HCT116 (cell line): ENCODE measurements around the gene ANKRD49. TPM values are rescaled to one million over a fixed set of nuclear protein-coding genes. Genes with fewer than 3 reads are reported as not detected.

Experiments
- ATAC-seq: fragments of 200-7000 bp; cut with Tn5 transposase; 2 replicates; pipeline ENCODE4 v1.9.1; 2020; ENCODE audit warnings: mild to moderate bottlenecking, moderate library complexity
- BruUV-seq: library from RNA; stranded (reverse); fragments of 400-500 nt; replicated peaks from 2 replicates; lab custom pipeline; 2021; lab: Mats Ljungman, UMichigan
- CTCF ChIA-PET: fragments of 300-600 bp; sonication (Branson Sonifier 250); formaldehyde crosslinking; loops from one replicate; lab custom pipeline; 2021; ENCODE audit warnings: antibody characterized with exemption; lab: Charles Lee
- POLR2A ChIA-PET: fragments of 300-600, 350-600 bp; sonication (Branson Sonifier 250); formaldehyde crosslinking; loops from one replicate; lab custom pipeline; 2021; ENCODE audit warnings: antibody characterized with exemption; lab: Charles Lee
- RAD21 ChIA-PET, 2 experiments: fragments of 300-600 bp; sonication (Branson Sonifier 250); formaldehyde crosslinking; loops; one replicate each; lab custom pipeline; 2023; ENCODE audit warnings: low total read pairs in 2 of 2; ENCODE audit not compliant: uncharacterized antibody in 2 of 2, unreplicated experiment in 2 of 2, low non-redundant PET in 1 of 2; lab: Charles Lee
- DNase-seq: peaks from one replicate; pipeline ENCODE4 v3.0.0-alpha.2; 2010; ENCODE audit warnings: low read depth, low spot score
- H2AFZ ChIP-seq: fragments of 200-600 bp; shearing (Covaris generic), sonication (generic); 2 replicates; pipeline ENCODE4 v1.6.1; 2017; ENCODE audit warnings: low read depth, mixed run types, mixed read lengths, antibody characterized with exemption, low read length; ENCODE audit not compliant: poor library complexity, severe bottlenecking
- H3K27ac ChIP-seq: 2 replicates; pipeline ENCODE4 v1.5.1; 2012; ENCODE audit warnings: low read depth, low read length
- H3K27me3 ChIP-seq: fragments of 200-600 bp; sonication (generic); 2 replicates; pipeline ENCODE4 v1.6.1; 2016; ENCODE audit warnings: mixed run types, low read length, mixed read lengths; ENCODE audit not compliant: insufficient read depth
- H3K36me3 ChIP-seq, 2 experiments: fragments of 200-500 bp in 1 of 2; fragments of 200-600 bp in 1 of 2; sonication (Bioruptor generic) in 1 of 2; sonication (generic) in 1 of 2; 2 replicates each; pipeline versions ENCODE4 v1.5.1 to v1.6.1; 2014 to 2016; ENCODE audit warnings: low read length in 2 of 2, inconsistent platforms in 1 of 2, mixed read lengths in 1 of 2, mixed run types in 1 of 2; ENCODE audit not compliant: insufficient read depth in 2 of 2, control insufficient read depth in 1 of 2
- H3K4me1 ChIP-seq, 2 experiments: fragments of 200-600 bp in 1 of 2; sonication (generic) in 1 of 2; 2 replicates each; pipeline versions ENCODE4 v1.5.1 to v1.6.1; 2012 to 2017; ENCODE audit warnings: low read length in 2 of 2, inconsistent platforms in 1 of 2, mild to moderate bottlenecking in 1 of 2, mixed read lengths in 1 of 2, mixed run types in 1 of 2, moderate library complexity in 1 of 2; ENCODE audit not compliant: insufficient read depth in 2 of 2, control insufficient read depth in 1 of 2
- H3K4me2 ChIP-seq: fragments of 200-600 bp; sonication (generic); 2 replicates; pipeline ENCODE4 v1.6.1; 2017; ENCODE audit warnings: mixed run types, low read length, mixed read lengths
- H3K4me3 ChIP-seq, 2 experiments: fragments of 200-600 bp in 1 of 2; sonication (generic) in 1 of 2; replicated peaks in 1 of 2; 2 replicates each; pipeline ENCODE4 v1.5.1; 2011 to 2016; ENCODE audit warnings: low read length in 2 of 2, control low read depth in 1 of 2, low read depth in 1 of 2, mild to moderate bottlenecking in 1 of 2, mixed read lengths in 1 of 2, mixed run types in 1 of 2
- H3K79me2 ChIP-seq: fragments of 200-600 bp; sonication (generic); 2 replicates; pipeline ENCODE4 v1.6.1; 2017; ENCODE audit warnings: mild to moderate bottlenecking, mixed run types, low read length, moderate library complexity, mixed read lengths; ENCODE audit not compliant: insufficient read depth
- H3K9ac ChIP-seq: fragments of 200-600 bp; sonication (generic); 2 replicates; pipeline ENCODE4 v1.6.1; 2016; ENCODE audit warnings: low read length, mixed read lengths
- H3K9me2 ChIP-seq: fragments of 200-600 bp; sonication (generic), shearing (Covaris generic); 2 replicates; pipeline ENCODE4 v1.6.1; 2017; ENCODE audit warnings: mixed run types, mild to moderate bottlenecking, moderate library complexity; ENCODE audit not compliant: insufficient read depth
- H3K9me3 ChIP-seq, 2 experiments: fragments of 200-500 bp in 1 of 2; fragments of 200-600 bp in 1 of 2; sonication (Bioruptor generic) in 1 of 2; sonication (generic) in 1 of 2; 2 replicates each; pipeline ENCODE4 v1.6.1; 2014 to 2017; ENCODE audit warnings: low read length in 2 of 2, mixed read lengths in 2 of 2, inconsistent platforms in 1 of 2, low read depth in 1 of 2, mild to moderate bottlenecking in 1 of 2, mixed run types in 1 of 2, moderate library complexity in 1 of 2; ENCODE audit not compliant: control insufficient read depth in 1 of 2, insufficient read depth in 1 of 2
- H4K20me1 ChIP-seq: fragments of 200-600 bp; sonication (generic), shearing (Covaris generic); 2 replicates; pipeline ENCODE4 v1.6.1; 2017; ENCODE audit warnings: mixed run types, mild to moderate bottlenecking, moderate library complexity; ENCODE audit not compliant: insufficient read depth
- ATF3 ChIP-seq: IDR thresholded peaks from 2 replicates; pipeline ENCODE4 v1.6.1; 2012
- CBX3 ChIP-seq: IDR thresholded peaks from 2 replicates; pipeline ENCODE4 v1.6.1; 2012; ENCODE audit warnings: low read depth
- CEBPB ChIP-seq: IDR thresholded peaks from 2 replicates; pipeline ENCODE4 v1.6.1; 2012; ENCODE audit warnings: low read depth
- EZH2 ChIP-seq: fragments of 200-600 bp; sonication (generic); IDR thresholded peaks from 2 replicates; pipeline ENCODE4 v1.6.1; 2017; ENCODE audit warnings: antibody characterized with exemption, mixed run types
- FOSL1 ChIP-seq: IDR thresholded peaks from 2 replicates; pipeline ENCODE4 v1.6.1; 2012; ENCODE audit warnings: low read depth
- JUND ChIP-seq: IDR thresholded peaks from 2 replicates; pipeline ENCODE4 v1.6.1; 2012
- POLR2A ChIP-seq: IDR thresholded peaks from 2 replicates; pipeline ENCODE4 v1.7.0; 2011; ENCODE audit warnings: borderline replicate concordance; ENCODE audit not compliant: insufficient read depth, insufficient read length; ENCODE audit errors: extremely low read depth
- POLR2AphosphoS5 ChIP-seq: IDR thresholded peaks from 2 replicates; pipeline ENCODE4 v1.6.1; 2011; ENCODE audit warnings: mild to moderate bottlenecking, low read depth, low read length, moderate library complexity
- SIN3A ChIP-seq: IDR thresholded peaks from 2 replicates; pipeline ENCODE4 v1.6.1; 2012; ENCODE audit warnings: low read depth
- SP1 ChIP-seq: IDR thresholded peaks from 2 replicates; pipeline ENCODE4 v1.6.1; 2012; ENCODE audit warnings: low read depth
- YY1 ChIP-seq: IDR thresholded peaks from 2 replicates; pipeline ENCODE4 v1.6.1; 2011; ENCODE audit warnings: low read length, low read depth, moderate library complexity, mild to moderate bottlenecking; ENCODE audit not compliant: insufficient replicate concordance; ENCODE audit errors: extremely low read depth
- ZFX ChIP-seq: fragments of 450-650 bp; IDR thresholded peaks from 2 replicates; pipeline ENCODE4 v1.6.1; 2017
- ZNF274 ChIP-seq: fragments of 200-500 bp; sonication (Bioruptor generic); IDR thresholded peaks from 2 replicates; pipeline ENCODE4 v1.6.1; 2014; ENCODE audit warnings: mild to moderate bottlenecking, low read depth, low read length, inconsistent platforms
- intact Hi-C: fragments of 100-400 bp; cut with micrococcal nuclease; formaldehyde crosslinking; loops from 2 replicates; pipeline ENCODE4 v1.10.0; 2022
- total RNA-seq: library from RNA; stranded (reverse); gene quantifications from one replicate; pipeline ENCODE4 v1.2.1, GENCODE V29; 2021; ENCODE audit not compliant: unreplicated experiment
- TF ChIP-seq, protein P1 (sequence below), 3 experiments: fragments of 200-600 bp in 1 of 3; sonication (generic) in 1 of 3; IDR thresholded peaks in 2 of 3; conservative IDR thresholded peaks in 1 of 3; 2 replicates each; pipeline ENCODE4 v1.5.1; 2012 to 2017; ENCODE audit warnings: low read depth in 2 of 3, low read length in 2 of 3, antibody characterized with exemption in 1 of 3, borderline replicate concordance in 1 of 3, control low read depth in 1 of 3, mild to moderate bottlenecking in 1 of 3, mixed read lengths in 1 of 3, mixed run types in 1 of 3, moderate library complexity in 1 of 3; ENCODE audit not compliant: insufficient read depth in 1 of 3
- TF ChIP-seq, protein P2 (sequence below): IDR thresholded peaks from 2 replicates; pipeline ENCODE4 v1.6.1; 2012

ANKRD49 gene
- total RNA-seq, 1 experiment from 2014 or later: 8.2 TPM

GRCh38 chr11:94532211-94532610, 38.4 kb downstream of the ANKRD49 start:
- Histone ChIP-seq H3K4me2 (no peak overlapping the region), H3K79me2 (no peaks in the 10 kb centered on the region), H3K4me1 (peaks cover 0 to 4% of the 10 kb centered on the region in 2 experiments; a peak in 1 of 4 replicates), H3K9me2 (no peaks in the 10 kb centered on the region), H3K36me3 (no peaks in the 10 kb centered on the region), H4K20me1 (no peaks in the 10 kb centered on the region), H3K4me3 (no peak overlapping the region), H3K27ac (no peak overlapping the region), H3K9me3 (no peaks in the 10 kb centered on the region), H3K27me3 (no peaks in the 10 kb centered on the region), H2AFZ (no peak overlapping the region), H3K9ac (no peak overlapping the region)
- ChIA-PET RAD21 (no interaction called here), POLR2A (interaction anchor here (0.9 kb wide), 1 partner anchor 12 kb away, joined by 4 read pairs; the partner anchor contains the start of gene FUT4), CTCF (no interaction called here)
- BruUV-seq: no TSS peak
- DNase-seq (no peak), ATAC-seq (no peak)
- intact Hi-C loops: no loop called here
- TF ChIP-seq POLR2AphosphoS5 (no peak), JUND (no peak), YY1 (no peak), FOSL1 (no peak), CBX3 (no peak), ZFX (no peak), POLR2A (no peak), ZNF274 (no peak), EZH2 (no peak), SIN3A (no peak), CEBPB (no peak), ATF3 (no peak), SP1 (no peak)
- TF ChIP-seq, protein P1, sequence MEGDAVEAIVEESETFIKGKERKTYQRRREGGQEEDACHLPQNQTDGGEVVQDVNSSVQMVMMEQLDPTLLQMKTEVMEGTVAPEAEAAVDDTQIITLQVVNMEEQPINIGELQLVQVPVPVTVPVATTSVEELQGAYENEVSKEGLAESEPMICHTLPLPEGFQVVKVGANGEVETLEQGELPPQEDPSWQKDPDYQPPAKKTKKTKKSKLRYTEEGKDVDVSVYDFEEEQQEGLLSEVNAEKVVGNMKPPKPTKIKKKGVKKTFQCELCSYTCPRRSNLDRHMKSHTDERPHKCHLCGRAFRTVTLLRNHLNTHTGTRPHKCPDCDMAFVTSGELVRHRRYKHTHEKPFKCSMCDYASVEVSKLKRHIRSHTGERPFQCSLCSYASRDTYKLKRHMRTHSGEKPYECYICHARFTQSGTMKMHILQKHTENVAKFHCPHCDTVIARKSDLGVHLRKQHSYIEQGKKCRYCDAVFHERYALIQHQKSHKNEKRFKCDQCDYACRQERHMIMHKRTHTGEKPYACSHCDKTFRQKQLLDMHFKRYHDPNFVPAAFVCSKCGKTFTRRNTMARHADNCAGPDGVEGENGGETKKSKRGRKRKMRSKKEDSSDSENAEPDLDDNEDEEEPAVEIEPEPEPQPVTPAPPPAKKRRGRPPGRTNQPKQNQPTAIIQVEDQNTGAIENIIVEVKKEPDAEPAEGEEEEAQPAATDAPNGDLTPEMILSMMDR (IDR thresholded peaks at IDR 0.05 in 2 of 3, conservative IDR thresholded peaks at IDR 0.05 in 1 of 3; ENCODE audit: borderline replicate concordance in 1 of 3, insufficient read depth in 1 of 3, low read depth in 2 of 3, low read length in 2 of 3): no peak
- TF ChIP-seq, protein P2, sequence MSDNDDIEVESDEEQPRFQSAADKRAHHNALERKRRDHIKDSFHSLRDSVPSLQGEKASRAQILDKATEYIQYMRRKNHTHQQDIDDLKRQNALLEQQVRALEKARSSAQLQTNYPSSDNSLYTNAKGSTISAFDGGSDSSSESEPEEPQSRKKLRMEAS: no peak
